Middle frontal gyrus (tissue), 1 donor: Measurements from ENCODE around the gene CDK5R2.

Source experiments
- DNase-seq: peaks from one replicate; pipeline ENCODE4 v3.0.0-alpha.2; 2015; ENCODE audit warnings: low spot score; ENCODE audit errors: extremely low spot score

Gene CDK5R2

DNA sequence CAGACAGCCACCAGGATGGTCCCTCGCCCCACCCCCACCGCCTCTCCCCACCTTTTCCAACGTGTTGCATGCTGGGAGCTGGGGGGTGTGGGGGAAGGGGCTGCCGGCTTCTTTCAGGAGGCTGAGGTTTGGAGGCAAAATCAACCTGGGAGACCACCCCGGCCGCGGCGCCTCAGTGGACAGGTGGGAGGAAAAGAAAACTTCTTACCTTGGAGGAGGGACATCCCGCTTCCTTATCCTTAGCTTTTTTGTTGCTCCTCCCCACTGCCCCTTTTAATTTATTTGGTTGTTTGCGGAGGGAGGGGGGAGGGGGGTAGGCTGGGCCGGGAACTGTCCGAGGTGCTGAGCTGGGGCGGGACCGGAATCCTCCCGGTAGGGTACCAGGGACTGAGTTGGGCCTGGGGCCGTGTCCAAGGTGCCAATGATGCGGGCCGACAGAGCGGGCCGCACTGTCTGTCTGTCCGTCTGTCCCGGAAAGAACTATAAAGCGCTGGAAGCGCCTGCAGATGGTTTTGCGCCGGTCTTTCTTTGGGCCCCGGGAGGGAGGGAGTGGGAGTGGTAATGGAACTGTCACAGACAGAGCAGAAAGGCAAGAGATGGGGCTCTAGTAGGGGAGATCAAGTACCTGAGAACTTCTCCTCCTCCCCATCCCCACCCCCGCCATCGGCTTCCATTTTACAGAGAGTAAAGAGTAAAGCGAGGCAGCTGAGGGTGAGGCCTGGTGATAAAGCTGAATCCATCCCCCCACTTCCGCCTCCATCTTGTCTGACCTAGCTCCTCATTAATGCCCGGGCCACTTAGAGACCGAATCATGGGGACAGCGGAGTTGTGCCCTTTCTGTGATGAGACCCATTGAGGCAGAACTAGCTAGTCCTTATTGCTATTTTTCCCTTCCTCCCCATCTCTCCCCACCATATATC is 2.4 kb downstream of the CDK5R2 start:
- no peak for DNase-seq

DNA sequence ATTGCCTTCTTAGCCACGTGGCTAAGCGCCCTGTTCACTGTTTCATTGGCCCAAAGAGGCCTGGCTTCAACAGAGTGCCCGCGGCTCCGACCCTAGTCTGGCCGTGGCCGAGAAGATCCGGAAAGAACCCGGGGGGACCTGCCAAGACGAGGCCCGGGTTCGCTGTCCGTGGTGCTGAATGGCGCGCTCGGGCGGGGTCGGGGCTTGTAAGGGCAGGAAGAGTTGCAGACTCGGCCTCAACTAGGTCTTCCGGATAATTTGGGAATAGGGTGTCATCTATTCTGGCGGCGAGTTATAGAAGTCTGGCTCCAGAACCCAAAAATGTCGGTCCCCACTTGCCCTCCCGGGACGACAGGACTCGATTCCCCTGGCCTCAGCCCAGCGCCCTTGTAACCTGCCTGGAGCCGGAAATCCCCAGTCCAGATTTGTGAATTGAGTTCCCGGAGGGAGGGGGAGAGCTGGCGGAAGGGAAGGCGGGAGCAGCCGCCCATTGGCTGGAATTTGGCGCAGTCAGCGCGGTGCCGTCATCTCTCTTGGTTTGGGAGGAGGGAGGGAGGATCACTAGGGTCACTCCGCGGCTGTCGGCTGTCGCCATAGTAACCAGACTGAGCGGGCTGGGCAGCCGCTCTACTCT is 3.5 kb downstream of the CDK5R2 start:
- peak; percentile 64 for DNase-seq

DNA sequence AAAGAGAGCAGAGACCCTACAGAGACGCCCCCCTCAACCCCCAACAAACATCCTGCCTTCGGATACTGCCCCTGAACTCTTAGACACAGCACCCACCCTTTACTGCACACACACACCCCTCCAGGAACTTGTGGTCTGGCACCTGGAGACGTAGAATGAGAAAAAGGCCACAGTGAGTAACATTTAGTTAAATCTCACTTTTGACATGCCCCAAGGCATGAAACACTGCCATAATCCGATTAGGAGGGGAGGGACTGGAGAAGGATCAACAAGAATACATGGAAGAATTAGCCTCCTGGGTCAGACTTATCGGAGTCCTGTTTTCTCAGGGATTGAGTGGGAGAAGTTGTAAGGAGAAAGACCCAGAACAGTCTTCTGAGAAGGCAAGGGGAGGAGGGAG is 4.1 kb downstream of the CDK5R2 start:
- DNase-seq, result no peak

DNA sequence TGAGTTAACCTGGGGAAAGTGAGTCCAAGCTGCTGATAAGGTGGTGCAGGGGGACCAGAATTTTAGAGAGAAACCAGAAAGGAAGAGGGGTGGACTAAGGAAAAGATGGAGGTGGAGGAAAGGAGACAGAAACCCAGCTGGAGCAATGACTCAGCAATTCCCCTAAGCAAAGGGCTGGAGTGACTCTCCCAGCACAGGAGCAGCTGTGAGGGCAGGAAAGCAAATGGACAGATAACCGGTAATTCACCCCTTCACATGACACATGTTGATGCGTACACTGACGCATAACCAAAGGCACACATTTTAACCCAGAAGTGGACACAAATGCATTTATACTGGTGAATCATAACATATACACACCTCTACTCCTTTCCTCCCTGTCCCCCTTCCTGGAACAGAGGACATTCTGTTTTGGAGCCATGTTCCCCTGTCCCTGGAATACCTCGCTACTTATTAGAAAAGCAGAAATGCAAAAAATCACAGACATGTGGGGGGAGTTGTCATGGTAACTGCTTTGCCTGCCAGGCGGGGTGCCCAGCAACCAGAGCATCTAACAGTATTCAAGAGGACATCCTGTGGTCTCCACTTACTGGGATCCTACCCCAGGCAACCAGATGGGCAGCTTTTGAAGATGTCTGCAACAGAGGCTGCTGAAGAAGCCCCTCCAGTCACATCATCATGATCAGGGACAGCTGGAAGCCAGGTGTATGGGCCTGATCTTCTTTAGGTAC is 4.7 kb downstream of the CDK5R2 start:
- DNase-seq, result no peak

DNA sequence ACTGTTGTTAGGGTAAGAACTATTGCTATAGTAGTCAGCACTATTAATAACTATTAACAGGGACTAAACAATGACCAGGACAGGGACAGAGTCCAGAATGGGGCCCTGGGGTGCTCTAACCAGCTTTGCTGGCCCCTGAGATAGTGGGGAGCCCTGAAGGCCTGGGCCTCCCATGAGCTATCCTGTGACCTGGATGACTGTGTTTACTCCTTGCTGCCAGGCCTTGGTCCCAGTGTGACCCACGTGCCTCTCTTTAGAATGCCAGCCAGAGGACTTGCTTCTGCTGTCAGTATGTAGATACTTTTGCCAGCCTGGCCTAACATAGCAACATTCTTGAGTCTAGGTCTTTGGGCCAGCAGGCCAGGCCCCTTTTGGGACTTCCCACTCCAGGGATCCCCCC is 11.4 kb downstream of the CDK5R2 start:
- DNase-seq, result no peak

DNA sequence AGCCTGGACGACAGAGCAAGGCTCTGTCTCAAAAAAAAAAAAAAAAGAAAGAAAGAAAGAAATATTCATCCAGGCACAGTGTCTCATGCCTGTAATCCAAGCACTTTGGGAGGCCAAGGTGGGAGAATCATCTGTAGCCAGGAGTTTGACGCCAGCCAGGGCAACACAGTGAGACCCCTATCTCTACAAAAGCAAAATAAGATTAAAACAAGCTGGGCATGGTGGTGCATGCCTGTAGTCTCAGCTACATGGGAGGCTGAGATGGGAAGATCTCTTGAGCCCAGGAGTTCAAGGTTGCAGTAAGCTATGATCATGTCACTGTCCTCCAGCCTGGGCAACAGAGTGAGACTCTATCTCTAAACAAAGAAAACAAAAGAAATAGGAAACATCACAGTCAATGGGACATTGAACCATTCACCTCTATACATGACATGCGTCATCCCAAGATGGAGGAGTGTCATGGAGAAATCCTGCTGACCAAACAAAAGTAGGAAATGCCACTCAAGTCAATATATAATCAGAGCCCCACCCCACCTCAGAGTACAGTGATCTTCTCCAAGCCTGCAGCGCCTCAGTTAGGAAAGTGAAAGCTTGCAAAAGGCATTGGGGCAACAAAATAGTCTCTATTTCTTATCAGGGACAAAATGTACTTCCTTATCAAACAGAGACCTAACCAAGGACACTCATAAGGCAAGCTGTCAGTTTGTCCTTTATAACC is 15.8 kb downstream of the CDK5R2 start:
- no peak for DNase-seq

DNA sequence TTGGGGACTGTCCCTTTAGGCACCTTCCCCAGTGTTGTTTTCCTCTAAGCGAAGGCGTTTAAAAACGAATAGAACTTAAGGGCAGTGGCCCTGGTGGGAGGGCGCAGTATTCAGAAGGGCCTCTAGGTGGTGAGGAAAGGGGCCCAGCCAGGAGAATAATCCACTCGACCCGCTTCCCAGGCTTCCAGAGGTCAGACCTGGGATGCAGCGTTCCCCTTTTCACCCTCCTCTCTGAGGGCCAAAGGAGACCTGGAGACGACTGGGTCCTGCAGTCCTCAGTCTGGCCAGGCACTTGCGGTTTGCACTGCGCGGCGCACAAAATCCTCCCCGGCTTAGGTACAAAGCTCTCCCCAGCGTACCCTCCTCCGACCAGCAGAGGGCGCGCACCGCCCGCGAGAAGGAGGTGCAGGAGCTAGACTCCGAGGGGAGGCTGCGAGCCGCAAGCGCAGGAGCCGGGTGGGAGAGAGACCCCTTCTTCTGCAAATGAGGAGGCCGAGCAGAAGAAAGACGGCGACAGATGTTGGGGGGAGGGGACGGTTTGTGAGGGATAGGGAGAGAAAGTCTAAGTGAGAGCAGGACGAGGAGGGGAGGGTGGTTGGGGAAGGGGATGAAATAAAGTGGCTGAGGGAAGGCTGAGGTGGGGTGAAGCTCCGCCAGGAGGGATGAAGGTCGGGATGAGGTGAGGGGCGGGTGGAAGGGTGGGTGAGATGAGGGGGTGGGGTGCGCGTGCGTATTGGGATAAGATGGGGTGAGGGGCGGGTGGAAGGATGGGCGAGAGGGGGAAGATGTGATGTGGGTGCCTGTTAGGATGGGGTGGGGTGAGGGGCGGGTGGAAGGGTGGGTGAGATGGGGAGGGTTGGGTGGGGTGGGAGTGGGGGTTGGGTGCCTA is 20.6 kb downstream of the CDK5R2 start:
- DNase-seq, result peak; percentile 61

DNA sequence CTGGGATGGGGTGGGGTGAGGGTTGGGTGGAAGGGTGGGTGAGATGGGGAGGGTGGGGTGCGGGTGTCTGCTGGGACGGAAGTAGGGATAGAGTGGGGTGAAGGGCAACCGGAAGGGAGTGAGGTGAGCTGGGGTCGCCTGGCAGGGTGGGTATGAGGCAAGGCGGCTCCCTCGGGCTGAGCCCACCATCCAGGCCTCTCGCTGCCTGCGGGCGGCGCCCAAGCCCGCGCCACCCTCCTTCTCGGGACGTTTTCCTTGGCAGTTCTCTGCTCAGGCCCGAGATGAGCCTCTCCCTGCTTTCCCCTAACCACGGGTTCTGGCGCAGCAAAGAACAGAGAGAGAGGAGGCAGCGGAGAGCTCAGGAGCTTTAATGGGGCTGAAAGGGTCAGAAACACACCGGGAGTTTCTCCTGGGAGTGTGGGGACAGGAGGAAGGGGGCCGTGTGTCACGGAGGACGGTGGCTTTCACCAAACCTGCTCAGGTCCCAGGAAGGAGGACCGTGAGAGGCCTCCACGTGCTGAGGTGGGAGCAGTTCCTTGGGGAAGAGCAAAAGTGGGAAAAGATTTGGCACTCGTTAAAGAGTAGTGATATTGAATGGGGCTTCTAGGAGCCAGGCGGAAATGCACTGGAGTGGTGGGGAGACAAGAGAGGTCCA is 21.4 kb downstream of the CDK5R2 start:
- DNase-seq, result no peak

DNA sequence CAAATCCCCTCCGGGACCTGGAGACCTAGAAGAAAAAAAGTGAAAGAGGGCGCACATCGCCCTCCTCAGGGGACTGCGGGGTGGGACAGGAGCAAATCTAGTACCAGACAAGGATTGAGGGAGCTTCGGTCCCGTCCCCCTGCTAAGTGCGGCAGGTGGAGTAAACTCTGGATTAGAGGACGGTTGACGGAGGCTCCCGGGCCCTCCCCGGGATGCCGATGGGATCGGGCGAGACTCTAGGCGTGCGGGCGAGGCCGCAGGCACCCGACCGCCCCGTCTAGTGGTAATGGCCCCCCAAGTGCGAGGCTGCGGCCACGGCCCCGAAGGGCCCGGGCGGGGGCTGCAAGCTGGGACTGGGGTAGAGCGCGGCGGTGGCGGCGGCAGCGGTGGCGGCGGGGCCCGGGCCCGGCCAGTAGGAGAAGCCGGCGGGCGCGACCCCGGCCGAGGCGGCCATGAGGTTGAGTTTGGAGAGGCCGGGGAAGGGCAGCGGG is 22.0 kb downstream of the CDK5R2 start:
- DNase-seq, result no peak

DNA sequence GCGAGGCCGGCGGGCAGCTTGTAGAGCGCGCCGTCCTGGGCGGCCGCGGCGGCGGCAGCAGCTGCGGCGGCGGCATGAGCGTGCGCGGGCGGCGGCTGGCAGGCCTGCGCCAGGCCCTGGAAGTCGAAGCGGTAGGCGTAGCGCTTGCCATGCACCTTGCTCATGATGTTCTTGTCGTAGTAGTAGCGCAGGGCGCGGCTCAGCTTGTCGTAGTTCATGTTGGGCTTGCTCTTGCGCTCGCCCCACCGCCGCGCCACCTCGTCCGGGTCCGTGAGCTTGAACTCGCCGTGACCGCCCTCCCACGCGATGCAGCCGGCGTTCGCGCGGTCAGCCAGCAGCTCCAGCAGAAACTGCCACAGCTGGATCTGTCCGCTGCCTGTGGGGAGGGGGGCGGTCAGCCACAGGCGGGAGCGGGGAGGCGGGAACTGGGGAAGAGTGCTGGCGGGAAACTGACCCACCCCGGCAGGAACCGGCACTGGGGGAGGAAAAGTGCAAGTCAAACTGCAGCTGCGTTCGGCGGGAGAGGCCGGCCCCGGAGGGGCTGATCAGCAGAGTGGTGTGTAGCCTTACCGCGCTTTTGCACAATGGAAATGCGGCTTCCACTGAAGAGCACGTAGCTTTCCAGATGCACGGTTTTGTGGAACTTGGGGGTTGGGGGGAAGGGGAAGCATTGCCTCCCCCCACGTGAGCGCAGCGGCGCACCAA is 22.6 kb downstream of the CDK5R2 start:
- DNase-seq, result no peak

DNA sequence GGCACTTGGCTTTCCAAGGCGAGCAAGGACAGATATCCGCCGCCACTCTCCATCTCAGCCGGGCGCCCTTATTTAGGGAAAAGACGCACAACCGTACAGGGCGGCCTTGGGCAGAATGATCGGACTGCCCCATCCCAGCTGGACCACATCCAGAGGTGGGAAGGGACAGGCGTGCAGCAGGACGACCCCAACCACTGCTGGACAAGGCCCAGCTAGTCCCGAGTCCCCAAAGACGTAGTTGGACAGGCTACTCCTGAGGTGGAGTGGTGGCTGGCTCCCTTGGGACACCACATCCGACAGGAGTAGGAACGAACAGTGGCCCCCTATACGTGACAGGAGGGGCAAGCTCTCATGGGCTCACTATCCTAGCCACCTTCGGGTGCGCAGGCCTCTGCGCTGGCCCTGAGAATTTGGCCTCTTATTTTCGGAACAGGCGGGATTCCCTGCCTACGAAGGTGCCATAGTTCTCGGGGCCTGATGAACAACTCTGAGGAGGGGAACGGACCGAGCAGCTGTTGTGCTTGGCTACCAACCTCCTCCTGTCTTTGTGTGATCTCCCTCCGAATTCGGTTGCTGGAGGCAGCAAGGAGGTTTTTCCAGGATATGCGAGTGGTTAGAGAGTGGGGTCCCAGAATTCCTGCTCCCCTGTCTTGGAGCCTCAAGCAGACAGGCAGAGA is 23.3 kb downstream of the CDK5R2 start:
- no peak for DNase-seq

DNA sequence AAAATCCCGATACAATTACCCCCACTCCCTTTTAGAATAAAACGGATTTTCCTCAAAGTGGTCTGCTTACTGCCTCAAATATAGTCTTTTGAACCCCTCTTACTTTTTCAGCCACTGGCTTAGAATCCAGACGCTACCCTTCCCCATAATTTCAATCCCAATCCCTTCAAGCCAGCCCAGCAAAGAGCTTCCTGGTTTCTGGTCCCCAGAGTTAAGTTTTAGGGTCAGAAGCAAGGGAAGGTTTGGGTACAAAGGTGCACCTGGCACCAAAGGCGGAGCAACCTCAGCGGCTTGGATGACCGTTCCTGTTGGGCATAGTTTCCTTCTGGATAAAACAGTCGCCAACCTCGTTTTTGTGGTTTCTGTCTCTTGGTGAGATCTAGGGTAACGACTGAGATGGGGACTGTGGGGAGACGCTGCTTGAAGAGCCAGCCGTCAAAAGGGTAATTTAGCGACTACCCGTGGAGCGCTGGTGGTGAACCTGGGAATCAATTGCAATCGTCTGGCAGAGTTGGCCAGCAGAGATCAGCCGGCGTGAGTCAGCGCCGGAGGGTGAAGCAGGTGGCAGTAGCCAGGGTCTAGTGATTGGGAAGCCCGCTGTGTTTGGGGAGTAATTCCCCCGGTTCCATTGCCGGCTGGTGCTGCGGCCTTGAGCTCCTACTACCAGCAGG is 23.9 kb downstream of the CDK5R2 start:
- DNase-seq, result no peak

DNA sequence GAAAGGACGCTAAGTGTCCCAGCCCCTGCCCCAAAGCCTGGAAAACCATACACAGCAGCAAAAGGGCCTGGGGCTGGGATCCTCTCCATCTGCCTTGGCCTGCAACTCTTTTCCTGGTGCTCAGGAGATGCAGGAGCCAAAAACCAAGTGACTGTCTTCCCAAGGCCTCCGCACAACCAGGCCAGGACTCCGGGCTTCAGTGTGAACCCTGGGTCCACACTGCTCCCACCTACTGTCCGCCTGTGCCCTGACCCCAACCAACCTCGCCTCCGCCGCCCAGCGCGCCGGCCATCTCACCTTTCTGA is 24.4 kb downstream of the CDK5R2 start:
- DNase-seq, result no peak

DNA sequence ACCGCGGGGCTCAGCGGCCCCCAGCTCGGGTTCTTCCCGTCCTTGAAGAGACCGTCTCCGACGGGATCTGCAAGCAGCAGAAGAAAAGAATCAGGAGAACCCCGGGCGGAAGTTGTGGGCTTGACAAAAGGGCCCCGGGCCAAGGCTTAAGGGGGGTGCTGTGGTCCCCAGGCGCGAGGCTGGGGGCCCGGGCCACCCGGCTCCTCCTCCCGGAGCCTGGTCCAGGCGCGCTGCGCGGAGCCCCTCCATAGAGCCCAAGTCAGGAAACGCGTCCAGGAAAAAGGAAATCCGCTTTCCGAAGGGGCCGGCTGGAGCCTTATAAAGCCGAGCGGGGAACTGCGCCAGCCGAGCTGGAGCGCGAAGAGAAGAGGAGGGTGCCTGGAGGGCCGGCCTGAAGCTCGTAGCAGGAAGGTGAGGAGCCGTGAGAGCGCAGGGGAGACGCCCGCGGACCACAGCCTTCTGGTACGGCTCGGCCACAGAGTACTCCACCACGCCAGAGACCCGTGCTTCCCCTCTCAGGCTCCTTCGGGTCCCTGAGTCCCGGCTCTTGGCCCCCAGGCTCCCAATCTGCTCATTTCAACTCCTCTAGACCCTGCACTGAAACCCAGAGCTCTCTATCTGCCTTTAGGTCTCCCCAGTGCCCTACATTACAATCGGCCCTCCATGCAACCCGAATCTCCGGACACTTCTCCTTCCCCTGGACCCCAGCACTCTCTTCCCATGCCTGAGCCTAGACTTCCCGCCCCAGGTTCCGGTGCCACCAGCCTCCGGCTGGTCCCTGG is 25.0 kb downstream of the CDK5R2 start:
- DNase-seq, result no peak

DNA sequence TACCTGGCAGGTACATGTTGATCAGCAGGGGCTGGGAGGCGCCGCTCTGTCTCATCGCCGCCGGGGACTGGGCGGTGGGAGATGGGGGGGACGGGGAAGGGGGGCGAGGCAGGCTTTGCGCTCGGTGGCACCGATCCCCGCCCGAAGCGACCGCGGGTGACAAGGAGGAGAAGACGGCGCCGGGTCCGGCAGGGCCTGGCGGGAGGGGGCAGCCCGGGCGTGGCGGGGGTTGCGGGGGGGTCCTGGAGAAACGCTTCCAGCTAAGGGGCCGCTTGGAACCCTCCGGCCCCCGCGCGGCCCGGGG is 25.5 kb downstream of the CDK5R2 start, which contains the start of gene FEV:
TSS of gene FEV (minus strand) at position 164 of the 304 bp plus-strand sequence. CDS start at position 55, 109 bp downstream.
- no peak for DNase-seq

DNA sequence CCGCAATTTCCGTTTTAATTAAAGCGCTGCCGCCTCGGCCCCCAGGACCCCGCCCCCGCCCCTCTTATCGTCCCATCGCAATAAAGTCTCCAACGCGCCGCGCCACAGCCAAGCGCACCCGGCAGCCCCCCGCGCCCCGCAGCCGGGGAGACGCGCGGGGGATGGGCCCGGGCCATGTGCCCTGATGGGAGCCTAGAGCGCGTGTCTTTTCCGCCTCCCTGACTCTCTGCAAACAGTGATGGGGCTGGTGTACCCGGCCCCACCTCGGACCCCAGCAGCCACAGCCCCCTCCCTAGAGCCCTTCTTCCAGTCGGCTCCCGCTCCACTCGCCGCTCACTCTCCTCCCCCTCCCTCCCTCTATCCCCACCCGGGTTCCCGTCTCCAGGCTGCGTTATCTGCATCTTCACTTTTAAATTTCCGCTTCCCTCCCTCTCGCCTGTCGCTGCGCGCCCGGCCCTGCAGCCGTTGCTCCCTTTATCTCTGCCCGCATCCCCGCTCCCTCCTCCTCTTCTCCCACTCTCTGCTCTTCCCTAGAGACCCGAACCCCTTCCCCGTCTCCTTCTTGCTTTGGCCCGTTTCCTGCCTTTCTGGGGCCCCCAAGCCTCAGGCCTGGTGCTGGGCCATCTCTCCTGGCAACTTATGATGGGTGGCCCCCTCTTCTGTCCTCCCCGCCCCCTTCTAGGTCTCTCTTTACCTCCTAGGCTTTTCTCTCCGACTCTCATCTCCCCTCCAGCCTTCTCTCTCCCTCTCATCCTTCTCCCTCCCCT is 26.0 kb downstream of the CDK5R2 start:
- DNase-seq, result no peak
